HepG2 (cell line): ENCODE measurements around the gene MYLK3. TPM values are rescaled to one million over a fixed set of nuclear protein-coding genes. Genes with fewer than 3 reads are reported as not detected.

ENCODE experiments used
- AFF4 ChIP-seq: sonication (generic); formaldehyde crosslinking; IDR thresholded peaks from 2 replicates; pipeline ENCODE4 v1.4.0; 2020; ENCODE audit warnings: missing genetic modification reagents
- AHR ChIP-seq: IDR thresholded peaks from 2 replicates; pipeline ENCODE4 v1.6.1; 2018; ENCODE audit warnings: missing genetic modification reagents, missing compliant biosample characterization
- BHLHE40 ChIP-seq: IDR thresholded peaks from 2 replicates; pipeline ENCODE4 v1.6.1; 2011; ENCODE audit warnings: low read length, improper control_type of control experiment
- CSRNP2 ChIP-seq: sonication (generic); formaldehyde crosslinking; conservative IDR thresholded peaks from 2 replicates; pipeline ENCODE4 v1.8.0; 2022; ENCODE audit warnings: low read depth, missing genetic modification reagents
- MED1 ChIP-seq: sonication (generic); formaldehyde crosslinking; IDR thresholded peaks from 2 replicates; pipeline ENCODE4 v1.4.0; 2020; ENCODE audit warnings: missing genetic modification reagents
- MEF2D ChIP-seq: sonication (generic); formaldehyde crosslinking; IDR thresholded peaks from 2 replicates; pipeline ENCODE4 v1.5.1; 2020; ENCODE audit warnings: mild to moderate bottlenecking, missing genetic modification reagents
- PCBP2 ChIP-seq: fragments of 200-400 bp; formaldehyde crosslinking; optimal IDR thresholded peaks from 2 replicates; pipeline ENCODE3; 2018; ENCODE audit warnings: low read length, low read depth; ENCODE audit not compliant: poor library complexity, severe bottlenecking
- PRPF4 ChIP-seq: fragments of 200-400 bp; formaldehyde crosslinking; IDR thresholded peaks from 2 replicates; pipeline ENCODE4 v1.6.1; 2016; ENCODE audit warnings: low read length, low read depth; ENCODE audit not compliant: poor library complexity, severe bottlenecking
- RAD51 ChIP-seq: fragments of 450-650 bp; IDR thresholded peaks from 2 replicates; pipeline ENCODE4 v1.6.1; 2016; ENCODE audit warnings: borderline replicate concordance
- SUZ12 ChIP-seq: fragments of 150-350 bp; IDR thresholded peaks from 2 replicates; pipeline ENCODE4 v1.6.1; 2014; ENCODE audit warnings: low read depth, low read length
- ZFYVE20 ChIP-seq: sonication (generic); formaldehyde crosslinking; IDR thresholded peaks from 2 replicates; pipeline ENCODE4 v1.8.0; 2023; ENCODE audit warnings: low read depth, mild to moderate bottlenecking, moderate library complexity, missing genetic modification reagents, borderline replicate concordance
- ZMYM4 ChIP-seq: sonication (generic); formaldehyde crosslinking; IDR thresholded peaks from 2 replicates; pipeline ENCODE4 v1.8.1; 2023; ENCODE audit warnings: mild to moderate bottlenecking, missing genetic modification reagents
- ZNF136 ChIP-seq: sonication (generic); formaldehyde crosslinking; IDR thresholded peaks from 2 replicates; pipeline ENCODE4 v1.8.1; 2022; ENCODE audit warnings: low read depth, mild to moderate bottlenecking, moderate library complexity, missing genetic modification reagents
- ZNF251 ChIP-seq: sonication (generic); formaldehyde crosslinking; IDR thresholded peaks from 2 replicates; pipeline ENCODE4 v1.9.0; 2021; ENCODE audit warnings: mild to moderate bottlenecking, missing genetic modification reagents
- ZNF318 ChIP-seq: sonication (generic); formaldehyde crosslinking; IDR thresholded peaks from 2 replicates; pipeline ENCODE4 v1.4.0; 2020; ENCODE audit warnings: mild to moderate bottlenecking, missing genetic modification reagents
- ZNF446 ChIP-seq: sonication (generic); formaldehyde crosslinking; IDR thresholded peaks from 2 replicates; pipeline ENCODE4 v1.5.0; 2020; ENCODE audit warnings: mild to moderate bottlenecking, missing genetic modification reagents
- polyA plus RNA-seq, 8 experiments: library from polyadenylated mRNA; depleted of rRNA in 3 of 8; stranded (reverse) in 7 of 8; unstranded in 1 of 8; fragments of >200 nt; fragmentation: Illumina TruSeq in 4 of 8; extraction: Trizol in 4 of 8; gene quantifications; 2 replicates each; pipeline versions ENCODE4 v1.2.1 to v1.2.3, GENCODE V29; 2011 to 2016; ENCODE audit warnings: low read depth in 4 of 8, missing spikeins in 1 of 8, mixed read lengths in 1 of 8; ENCODE audit not compliant: insufficient read depth in 1 of 8
- total RNA-seq, 5 experiments: library from RNA; depleted of rRNA; stranded (reverse); fragments of >200 nt; fragmentation: Illumina TruSeq; extraction: Trizol; gene quantifications; 2 replicates each; pipeline ENCODE4 v1.2.3, GENCODE V29; 2016; ENCODE audit warnings: low read depth in 1 of 5

MYLK3 gene
- total and polyA plus RNA-seq, 2 of the 13 experiments (the other 11 are each of a cell fraction or from before 2014, with no cell fraction given) = 0.04 to 0.18 TPM

- no peak; the same call in 1 of the 2 replicates for TF ChIP-seq ZMYM4 (CRISPR knock-in tag)
- 0 out of 2 replicates have a peak, but pooled peaks have one; percentile 43 for TF ChIP-seq ZNF136 (CRISPR knock-in tag)
- no peak for TF ChIP-seq AHR (CRISPR knock-in tag)
- no peak for TF ChIP-seq MEF2D
- TF ChIP-seq RAD51 = peak; percentile 86
- TF ChIP-seq PCBP2 = no peak
- peak; percentile 57 for TF ChIP-seq MED1 (CRISPR knock-in tag)
- no peak for TF ChIP-seq CSRNP2 (CRISPR knock-in tag)
- TF ChIP-seq BHLHE40 = no peak; the same call in 1 of the 2 replicates
- no peak for TF ChIP-seq SUZ12
- TF ChIP-seq PRPF4 = no peak
- TF ChIP-seq ZNF251 (CRISPR knock-in tag) = no peak
- TF ChIP-seq ZNF318 (CRISPR knock-in tag) = no peak
- peak; percentile 90; the same call in 1 of the 2 replicates for TF ChIP-seq ZNF446 (CRISPR knock-in tag)
- 0 out of 2 replicates have a peak, but pooled peaks have one; percentile 60 for TF ChIP-seq AFF4 (CRISPR knock-in tag)
- TF ChIP-seq ZFYVE20 (CRISPR knock-in tag) = no peak
Observed at GRCh38 chr16:46688654-46689364, 59.3 kb downstream of the MYLK3 start, which contains the start of gene VPS35 (continued).
